Pancreas (tissue), 10 donors: ENCODE data around the gene SMYD5. TPM values are rescaled to one million over a fixed set of nuclear protein-coding genes. Genes with fewer than 3 reads are reported as not detected.

ENCODE experiments used
- ATAC-seq, 4 donors: fragments of 200-7000 bp; cut with Tn5 transposase; one replicate each; pipeline versions ENCODE4 v1.8.0 to v1.9.1; 2020; ENCODE audit warnings: mild to moderate bottlenecking in 4 of 4, moderate library complexity in 4 of 4
- DNase-seq, 6 donors: peaks; one replicate each; pipeline ENCODE4 v3.0.0-alpha.2; 2020
- FAIRE-seq: peaks from 2 replicates; lab custom pipeline; 2012; peaks lifted over from hg19 to GRCh38; lab: Jason Lieb, UNC
- H3K27ac ChIP-seq, 4 donors: fragments of 200-600 bp; sonication (generic); 1 replicate in 3 of 4; 2 replicates in 1 of 4; pipeline versions ENCODE4 v1.5.0 to v1.8.0; 2020
- H3K27me3 ChIP-seq, 4 donors: fragments of 200-600 bp; one replicate each; pipeline ENCODE4 v1.8.0; 2021
- H3K36me3 ChIP-seq, 3 donors: fragments of 200-600 bp; sonication (generic) in 1 of 3; one replicate each; pipeline versions ENCODE4 v1.5.0 to v1.8.0; 2020 to 2021
- H3K4me1 ChIP-seq, 3 donors: fragments of 200-600 bp; one replicate each; pipeline ENCODE4 v1.8.0; 2021
- H3K4me3 ChIP-seq, 4 donors: fragments of 200-600 bp; sonication (generic) in 2 of 4; one replicate each; pipeline versions ENCODE4 v1.5.0 to v1.8.0; 2020 to 2021
- H3K9me3 ChIP-seq, 4 donors: fragments of 200-600 bp; one replicate each; pipeline ENCODE4 v1.8.0; 2021
- WGBS, 2 donors: extraction: QIAGEN DNeasy Blood & Tissue Kit; methylation state at CpG; one replicate each; pipeline ENCODE4 v1.1.7; 2013; 5-methylcytosine and 5-hydroxymethylcytosine counted together
- intact Hi-C, 3 donors: fragments of 100-400 bp; cut with DNase I; formaldehyde crosslinking; loops; one replicate each; pipeline versions ENCODE4 v1.11.1 to v1.14.2; 2022
- polyA plus RNA-seq, 2 donors: library from polyadenylated mRNA; stranded (reverse); fragments of 200-250 nt; gene quantifications; one replicate each; pipeline ENCODE4 v1.2.3, GENCODE V29; 2013
- total RNA-seq, 6 donors: library from RNA; stranded (reverse); fragmentation: NEBNext Ultra II Directional in 4 of 6; extraction: Animal tissue kit (Norgen Biotek cat#: 25700) in 4 of 6; gene quantifications; one replicate each; pipeline versions ENCODE4 v1.2.1 to v1.2.4, GENCODE V29; 2021 to 2023
- TF ChIP-seq, protein P1 (sequence below), 4 donors: fragments of 200-600 bp; sonication (generic) in 3 of 4; IDR thresholded peaks; one replicate each; pipeline versions ENCODE4 v1.5.0 to v1.8.0; 2021; ENCODE audit warnings: antibody characterized with exemption in 4 of 4
- donor health status: healthy with polysubstance abuse.
- donor health status: DM: no; HTN: no; CAD: no; lungs with moderate emphysema.
- donor health status: DM: no; HTN: no; CAD: no.
- donor health status: control.
- donor health status: control.
- donor health status: Bipolar disorder and iron deficiency.
- donor health status: DM: yes; HTN: yes; CAD: no.
- donor health status: DM: no; HTN: no; CAD: no.
- donor health status: DM: no; HTN: no; CAD: no.
- donor health status: DM: yes; HTN: yes; CAD: no.

SMYD5 gene
- total and polyA plus RNA-seq, 8 donors = 8.7 to 19.6 (median 12.9) TPM

- H3K27me3 ChIP-seq = no peaks in the 10 kb centered on the region
- H3K36me3 ChIP-seq = no peaks in the 10 kb centered on the region
- ATAC-seq (peak; percentile 76 to 86 (median 82)), DNase-seq (peak in 5 of 6 donors; percentile 30 to 84 (median 73)), FAIRE-seq (no peak)
- whole genome bisulfite sequencing, 2 donors = 41 to 50% methylated on average over 20 of the region's 20 CpGs
- no peak overlapping the region for H3K27ac ChIP-seq
- H3K9me3 ChIP-seq = no peaks in the 10 kb centered on the region
- intact Hi-C loops = no loop called here
- H3K4me3 ChIP-seq = no peak overlapping the region
- peaks cover 0 to 3% (median 0%) of the 10 kb centered on the region in 3 donors for H3K4me1 ChIP-seq
- TF ChIP-seq, protein P1, sequence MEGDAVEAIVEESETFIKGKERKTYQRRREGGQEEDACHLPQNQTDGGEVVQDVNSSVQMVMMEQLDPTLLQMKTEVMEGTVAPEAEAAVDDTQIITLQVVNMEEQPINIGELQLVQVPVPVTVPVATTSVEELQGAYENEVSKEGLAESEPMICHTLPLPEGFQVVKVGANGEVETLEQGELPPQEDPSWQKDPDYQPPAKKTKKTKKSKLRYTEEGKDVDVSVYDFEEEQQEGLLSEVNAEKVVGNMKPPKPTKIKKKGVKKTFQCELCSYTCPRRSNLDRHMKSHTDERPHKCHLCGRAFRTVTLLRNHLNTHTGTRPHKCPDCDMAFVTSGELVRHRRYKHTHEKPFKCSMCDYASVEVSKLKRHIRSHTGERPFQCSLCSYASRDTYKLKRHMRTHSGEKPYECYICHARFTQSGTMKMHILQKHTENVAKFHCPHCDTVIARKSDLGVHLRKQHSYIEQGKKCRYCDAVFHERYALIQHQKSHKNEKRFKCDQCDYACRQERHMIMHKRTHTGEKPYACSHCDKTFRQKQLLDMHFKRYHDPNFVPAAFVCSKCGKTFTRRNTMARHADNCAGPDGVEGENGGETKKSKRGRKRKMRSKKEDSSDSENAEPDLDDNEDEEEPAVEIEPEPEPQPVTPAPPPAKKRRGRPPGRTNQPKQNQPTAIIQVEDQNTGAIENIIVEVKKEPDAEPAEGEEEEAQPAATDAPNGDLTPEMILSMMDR (IDR thresholded peaks at IDR 0.05) = peak; percentile 76 to 95 (median 92)
These were observed 1.4 kb upstream of the SMYD5 start for GRCh38 chr2:73212448-73213176.

DNA sequence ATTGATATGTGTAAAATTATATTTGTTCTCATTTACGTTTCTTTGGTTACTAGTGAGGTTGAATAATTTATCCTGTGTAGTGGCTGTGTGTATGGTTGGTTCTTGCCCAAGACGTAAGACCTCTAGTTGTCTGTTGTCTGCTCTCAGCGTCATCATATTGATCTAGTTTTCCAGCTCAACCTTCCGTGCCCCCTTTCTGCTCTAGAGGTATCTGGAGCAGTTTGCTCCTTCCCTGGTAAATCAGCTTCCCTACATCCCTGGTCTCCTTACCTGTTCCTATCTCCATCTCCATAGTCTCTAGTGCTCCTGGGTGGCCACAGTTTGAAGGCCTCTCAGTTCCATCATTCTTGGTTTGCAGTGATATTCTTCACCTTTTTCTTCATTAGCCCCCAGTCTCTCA, 1.2 kb downstream of the SMYD5 start:
- H3K4me3 ChIP-seq = peak overlapping the region in 1 of 4 donors; percentile 100
- peaks cover 0 to 3% (median 0%) of the 10 kb centered on the region in 3 donors for H3K4me1 ChIP-seq
- intact Hi-C loops = no loop called here
- H3K36me3 ChIP-seq = no peaks in the 10 kb centered on the region
- TF ChIP-seq, protein P1 (IDR thresholded peaks at IDR 0.05) = no peak
- 53 to 58% methylated on average over 4 of the region's 4 CpGs for WGBS, 2 donors
- H3K27ac ChIP-seq = no peak overlapping the region
- ATAC-seq (no peak), DNase-seq (no peak), FAIRE-seq (no peak)
- no peaks in the 10 kb centered on the region for H3K27me3 ChIP-seq
- no peaks in the 10 kb centered on the region for H3K9me3 ChIP-seq

DNA sequence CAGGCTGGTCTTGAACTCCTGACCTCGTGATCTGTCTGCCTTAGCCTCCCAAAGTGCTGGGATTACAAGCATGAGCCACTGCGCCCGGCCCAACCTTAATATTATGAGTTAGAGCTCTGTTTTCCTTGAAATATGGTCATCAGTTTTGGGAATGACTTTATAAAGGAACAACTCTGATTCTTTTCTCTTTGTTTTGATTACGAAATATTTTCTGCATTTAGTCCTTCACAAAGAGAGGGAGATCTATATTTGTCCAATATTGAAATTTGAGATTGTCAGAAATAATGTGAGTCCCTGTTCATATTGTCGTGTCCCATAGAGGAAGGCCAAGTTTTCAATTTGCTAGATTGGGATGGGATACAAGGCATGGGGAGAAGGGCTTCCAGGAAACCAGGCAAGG, 3.1 kb downstream of the SMYD5 start:
- DNase-seq (no peak), ATAC-seq (no peak), FAIRE-seq (no peak)
- no peak overlapping the region for H3K4me3 ChIP-seq
- H3K4me1 ChIP-seq = peaks cover 0 to 3% (median 0%) of the 10 kb centered on the region in 3 donors
- 89 to 93% methylated on average over 5 of the region's 5 CpGs for WGBS, 2 donors
- intact Hi-C loops = no loop called here
- H3K27ac ChIP-seq = no peak overlapping the region
- H3K27me3 ChIP-seq = no peaks in the 10 kb centered on the region
- TF ChIP-seq, protein P1 (IDR thresholded peaks at IDR 0.05) = no peak
- H3K9me3 ChIP-seq = no peaks in the 10 kb centered on the region
- peaks cover 0 to 12% (median 0%) of the 10 kb centered on the region in 3 donors for H3K36me3 ChIP-seq

DNA sequence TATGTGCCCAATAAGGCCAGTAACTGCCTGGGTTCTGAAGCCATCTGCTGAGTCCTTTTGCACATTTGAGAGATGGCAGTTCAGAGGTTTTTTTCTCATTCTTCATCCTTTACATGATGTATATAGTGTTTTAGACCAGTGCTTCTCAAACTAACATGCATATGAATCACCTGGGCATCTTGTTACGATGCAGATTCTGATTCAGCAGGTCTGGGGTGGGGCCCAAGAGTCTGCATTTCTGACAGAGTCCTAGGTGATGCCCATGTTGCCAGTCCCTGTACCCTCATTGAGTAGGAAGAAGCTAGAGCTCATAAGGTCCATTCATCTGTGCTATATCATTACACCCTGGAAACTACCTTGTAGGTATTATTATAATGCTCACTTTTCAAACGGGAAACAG, 3.8 kb downstream of the SMYD5 start:
- FAIRE-seq (no peak), ATAC-seq (no peak)

More for the DNA sequence above, 3.8 kb downstream of the SMYD5 start:
- DNase-seq = no peak
- no peaks in the 10 kb centered on the region for H3K9me3 ChIP-seq
- H3K4me1 ChIP-seq = peaks cover 0 to 3% (median 0%) of the 10 kb centered on the region in 3 donors
- intact Hi-C loops = no loop called here
- TF ChIP-seq, protein P1 (IDR thresholded peaks at IDR 0.05) = no peak
- no peak overlapping the region for H3K27ac ChIP-seq
- peaks cover 0 to 17% (median 0%) of the 10 kb centered on the region in 3 donors for H3K36me3 ChIP-seq
- no peaks in the 10 kb centered on the region for H3K27me3 ChIP-seq
- H3K4me3 ChIP-seq = no peak overlapping the region
- 84 to 86% methylated on average over 2 of the region's 2 CpGs for WGBS, 2 donors
